Measurements from ENCODE around the gene NRXN3. TPM values are rescaled to one million over a fixed set of nuclear protein-coding genes. Genes with fewer than 3 reads are reported as not detected.

The NRXN3 gene
- total and polyA plus RNA-seq, 2 experiments from 2014 or later: 0.08 to 0.11 TPM

GRCh38 chr14:79833781-79834180 is 1663.6 kb downstream of the NRXN3 start:
- H3K4me1 ChIP-seq (ENCODE audit: insufficient read depth): no peaks in the 10 kb centered on the region
- no peak for DNase-seq

GRCh38 chr14:79834868-79835267 is 1664.7 kb downstream of the NRXN3 start:
- TF ChIP-seq EZH2phosphoT487 (IDR thresholded peaks at IDR 0.05; ENCODE audit: insufficient read depth, low read depth) (no peak), EZH2 (IDR thresholded peaks at IDR 0.05; ENCODE audit: insufficient read depth, poor library complexity, severe bottlenecking) (no peak)
- Histone ChIP-seq H3K4me1 (ENCODE audit: insufficient read depth) (no peaks in the 10 kb centered on the region), H3K79me2 (ENCODE audit: insufficient read depth) (no peaks in the 10 kb centered on the region), H3K4me2 (ENCODE audit: unreplicated experiment) (no peak overlapping the region), H3K9me3 (ENCODE audit: low read depth) (no peaks in the 10 kb centered on the region), H3K27ac (no peak overlapping the region), H3K27me3 (replicated peaks; ENCODE audit: insufficient read depth) (no peaks in the 10 kb centered on the region), H3K9me2 (ENCODE audit: insufficient read depth) (no peaks in the 10 kb centered on the region), H3K36me3 (ENCODE audit: low read depth) (no peaks in the 10 kb centered on the region), H2AFZ (no peak overlapping the region), H3K4me3 (no peak overlapping the region), H4K20me1 (ENCODE audit: insufficient read depth) (no peaks in the 10 kb centered on the region), H3K9ac (no peak overlapping the region), H3F3A (ENCODE audit: insufficient read depth) (no peaks in the 10 kb centered on the region)
- no peak for DNase-seq
- in situ Hi-C loops (cut with MboI): no loop called here
- WGBS, 2 experiments (ENCODE audit: low coverage in 1 of 2, low lambda C conversion rate in 2 of 2, missing lambda C conversion rate in 2 of 2): 60 to 61% methylated on average over 6 of the region's 6 CpGs

More at GRCh38 chr14:79833781-79834180, 1663.6 kb downstream of the NRXN3 start:
- Histone ChIP-seq H4K20me1 (ENCODE audit: insufficient read depth) (no peaks in the 10 kb centered on the region), H3K9me2 (ENCODE audit: insufficient read depth) (no peaks in the 10 kb centered on the region), H3K9ac (no peak overlapping the region), H2AFZ (no peak overlapping the region), H3K27ac (no peak overlapping the region), H3K4me2 (ENCODE audit: unreplicated experiment) (no peak overlapping the region), H3K36me3 (ENCODE audit: low read depth) (no peaks in the 10 kb centered on the region), H3K9me3 (ENCODE audit: low read depth) (no peaks in the 10 kb centered on the region), H3F3A (ENCODE audit: insufficient read depth) (no peaks in the 10 kb centered on the region), H3K4me3 (no peak overlapping the region), H3K27me3 (replicated peaks; ENCODE audit: insufficient read depth) (no peaks in the 10 kb centered on the region), H3K79me2 (ENCODE audit: insufficient read depth) (no peaks in the 10 kb centered on the region)
- WGBS, 2 experiments (ENCODE audit: low coverage in 1 of 2, low lambda C conversion rate in 2 of 2, missing lambda C conversion rate in 2 of 2): 44 to 56% methylated on average over 3 of the region's 3 CpGs
- in situ Hi-C loops (cut with MboI): no loop called here
- no peak for TF ChIP-seq EZH2phosphoT487 (IDR thresholded peaks at IDR 0.05; ENCODE audit: insufficient read depth, low read depth)
- no peak for TF ChIP-seq EZH2 (IDR thresholded peaks at IDR 0.05; ENCODE audit: insufficient read depth, poor library complexity, severe bottlenecking)

- Histone ChIP-seq H2AFZ (no peak overlapping the region), H3F3A (ENCODE audit: insufficient read depth) (no peaks in the 10 kb centered on the region), H3K27me3 (replicated peaks; ENCODE audit: insufficient read depth) (no peaks in the 10 kb centered on the region), H3K4me1 (ENCODE audit: insufficient read depth) (no peaks in the 10 kb centered on the region), H3K79me2 (ENCODE audit: insufficient read depth) (no peaks in the 10 kb centered on the region), H3K9me3 (ENCODE audit: low read depth) (no peaks in the 10 kb centered on the region), H3K9me2 (ENCODE audit: insufficient read depth) (no peaks in the 10 kb centered on the region), H3K9ac (no peak overlapping the region), H3K36me3 (ENCODE audit: low read depth) (no peaks in the 10 kb centered on the region), H4K20me1 (ENCODE audit: insufficient read depth) (no peaks in the 10 kb centered on the region), H3K4me3 (no peak overlapping the region), H3K27ac (no peak overlapping the region), H3K4me2 (ENCODE audit: unreplicated experiment) (no peak overlapping the region)
- WGBS, 2 experiments (ENCODE audit: low coverage in 1 of 2, low lambda C conversion rate in 2 of 2, missing lambda C conversion rate in 2 of 2): 22 to 33% methylated on average over 1 of the region's 1 CpG
- in situ Hi-C loops (cut with MboI): no loop called here
- DNase-seq: peak; percentile 20
- TF ChIP-seq EZH2phosphoT487 (IDR thresholded peaks at IDR 0.05; ENCODE audit: insufficient read depth, low read depth) (no peak), EZH2 (IDR thresholded peaks at IDR 0.05; ENCODE audit: insufficient read depth, poor library complexity, severe bottlenecking) (no peak)
Observed at GRCh38 chr14:79836577-79836976, 1666.4 kb downstream of the NRXN3 start.

GRCh38 chr14:79837699-79838098 is 1667.5 kb downstream of the NRXN3 start:
- no peaks in the 10 kb centered on the region for H3K36me3 ChIP-seq (ENCODE audit: low read depth)
- TF ChIP-seq EZH2 (IDR thresholded peaks at IDR 0.05; ENCODE audit: insufficient read depth, poor library complexity, severe bottlenecking) (no peak), EZH2phosphoT487 (IDR thresholded peaks at IDR 0.05; ENCODE audit: insufficient read depth, low read depth) (no peak)
- no peak overlapping the region for H3K4me2 ChIP-seq (ENCODE audit: unreplicated experiment)
- H3K9me2 ChIP-seq (ENCODE audit: insufficient read depth): no peaks in the 10 kb centered on the region
- no peak overlapping the region for H2AFZ ChIP-seq
- no peaks in the 10 kb centered on the region for H3K4me1 ChIP-seq (ENCODE audit: insufficient read depth)
- H4K20me1 ChIP-seq (ENCODE audit: insufficient read depth): no peaks in the 10 kb centered on the region
- no peaks in the 10 kb centered on the region for H3K79me2 ChIP-seq (ENCODE audit: insufficient read depth)
- H3K27me3 ChIP-seq (replicated peaks; ENCODE audit: insufficient read depth): no peaks in the 10 kb centered on the region
- no peak overlapping the region for H3K4me3 ChIP-seq
- no peak overlapping the region for H3K9ac ChIP-seq
- WGBS, 2 experiments (ENCODE audit: low coverage in 1 of 2, low lambda C conversion rate in 2 of 2, missing lambda C conversion rate in 2 of 2): 48 to 49% methylated on average over 2 of the region's 2 CpGs
- H3F3A ChIP-seq (ENCODE audit: insufficient read depth): no peaks in the 10 kb centered on the region
- H3K27ac ChIP-seq: no peak overlapping the region
- in situ Hi-C loops (cut with MboI): no loop called here
- no peaks in the 10 kb centered on the region for H3K9me3 ChIP-seq (ENCODE audit: low read depth)
- no peak for DNase-seq

- TF ChIP-seq EZH2 (IDR thresholded peaks at IDR 0.05; ENCODE audit: insufficient read depth, poor library complexity, severe bottlenecking): no peak
- Histone ChIP-seq H3K9ac (no peak overlapping the region), H3K4me3 (no peak overlapping the region), H3K27ac (no peak overlapping the region), H3K36me3 (ENCODE audit: low read depth) (no peaks in the 10 kb centered on the region), H2AFZ (no peak overlapping the region), H3K79me2 (ENCODE audit: insufficient read depth) (no peaks in the 10 kb centered on the region), H3K4me2 (ENCODE audit: unreplicated experiment) (no peak overlapping the region), H4K20me1 (ENCODE audit: insufficient read depth) (no peaks in the 10 kb centered on the region), H3K4me1 (ENCODE audit: insufficient read depth) (no peaks in the 10 kb centered on the region), H3K9me3 (ENCODE audit: low read depth) (no peaks in the 10 kb centered on the region), H3K9me2 (ENCODE audit: insufficient read depth) (no peaks in the 10 kb centered on the region), H3K27me3 (replicated peaks; ENCODE audit: insufficient read depth) (no peaks in the 10 kb centered on the region), H3F3A (ENCODE audit: insufficient read depth) (no peaks in the 10 kb centered on the region)
- no peak for DNase-seq
- in situ Hi-C loops (cut with MboI): no loop called here
Observed at GRCh38 chr14:79840103-79840502, 1669.9 kb downstream of the NRXN3 start.
